DOHH2 (cell line): Measurements from ENCODE around the gene COL6A5.

Source experiments
- CTCF ChIP-seq: fragments of 200-600 bp; sonication (generic); IDR thresholded peaks from one replicate; pipeline ENCODE4 v1.5.1; 2014; ENCODE audit warnings: antibody characterized with exemption, mild to moderate bottlenecking, low read depth, low read length; ENCODE audit not compliant: poor library complexity, severe bottlenecking
- EZH2phosphoT487 ChIP-seq: fragments of 200-600 bp; sonication (generic); IDR thresholded peaks from 2 replicates; pipeline ENCODE4 v1.6.1; 2017; ENCODE audit warnings: borderline replicate concordance, mild to moderate bottlenecking, antibody characterized with exemption, low read length, moderate library complexity, mixed read lengths

- TF ChIP-seq CTCF (no peak), EZH2phosphoT487 (no peak)
Observed at GRCh38 chr3:130470126-130470525, 124.7 kb downstream of the COL6A5 start.
